Activated T-helper 9 cell treated with anti-CD3 and anti-CD28 coated beads, Interleukin-2, amount 50 U/mL, for 16 hours (primary cell): ENCODE data around the gene CDK5.
A peak's percentile ranks its signal among the peaks of the same experiment; 100 is the strongest.

ENCODE experiments used
- DNase-seq: peaks from one replicate; pipeline ENCODE4 v3.0.0-alpha.2; 2020; ENCODE audit warnings: low read depth

The CDK5 gene

DNA sequence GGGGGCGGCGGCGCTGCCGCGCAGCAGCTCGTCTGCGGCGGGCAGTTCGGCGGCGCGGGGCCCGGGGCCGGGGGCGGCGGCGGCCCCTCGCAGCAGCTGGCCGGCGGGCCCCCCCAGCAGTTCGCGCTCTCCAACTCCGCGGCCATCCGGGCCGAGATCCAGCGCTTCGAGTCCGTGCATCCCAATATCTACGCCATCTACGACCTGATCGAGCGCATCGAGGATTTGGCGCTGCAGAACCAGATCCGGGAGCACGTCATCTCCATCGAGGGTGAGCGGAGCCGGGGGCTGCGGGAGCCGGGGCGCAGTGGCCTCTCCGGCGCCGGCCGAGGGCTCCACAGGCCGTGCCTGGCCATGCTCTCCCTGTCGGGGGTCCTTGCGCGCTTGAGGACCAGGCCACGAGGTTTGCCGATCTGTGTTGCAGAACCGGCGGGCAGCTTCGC lies 29.1 kb upstream of the CDK5 start:
- DNase-seq: no peak

DNA sequence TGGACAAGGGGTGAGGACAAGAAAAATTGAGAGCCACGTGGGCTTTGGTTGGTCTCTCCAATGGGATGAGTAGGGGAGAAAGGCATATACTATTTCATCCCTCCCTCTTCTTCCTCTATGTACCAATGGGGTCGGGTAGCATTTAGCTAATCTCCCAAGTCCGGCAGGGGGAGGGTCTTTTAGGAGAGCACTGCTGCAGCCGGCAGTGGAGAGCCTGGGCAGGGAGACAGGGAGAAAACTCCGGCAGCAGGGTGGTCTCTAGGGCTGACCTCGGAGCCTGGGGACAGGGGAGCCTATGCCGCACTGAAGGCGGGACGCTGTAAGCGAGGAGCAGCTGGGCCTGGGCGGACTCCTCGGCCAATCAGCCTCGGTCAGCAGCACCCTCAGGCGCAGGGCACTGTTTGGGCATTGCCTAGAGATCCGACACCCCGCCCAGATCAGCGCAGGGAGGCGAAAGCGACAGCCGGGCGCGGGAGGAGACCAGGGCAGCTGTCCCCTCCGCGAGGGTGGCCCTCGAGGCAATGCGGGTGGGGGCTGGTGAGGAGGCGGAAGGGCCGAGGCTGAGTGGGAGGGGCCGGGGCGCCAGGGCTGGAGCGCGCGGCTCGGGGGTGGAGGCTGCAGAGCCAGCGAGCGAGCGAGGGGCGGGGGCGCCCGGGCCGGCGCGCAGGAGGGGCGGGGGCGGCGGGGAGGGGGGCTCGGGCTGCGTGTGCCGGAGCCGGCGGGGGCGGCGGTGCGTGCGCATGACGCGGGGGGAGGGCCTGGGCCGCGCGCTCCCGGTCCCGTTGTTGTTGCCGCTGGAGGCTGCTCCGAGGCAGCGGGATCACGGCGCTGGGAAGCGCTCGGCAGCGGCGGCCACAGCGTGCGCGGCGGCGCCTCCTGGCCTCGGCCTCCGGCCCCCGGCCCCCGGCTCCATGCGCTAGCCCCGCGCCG lies 28.3 kb upstream of the CDK5 start, which contains the start of gene AGAP3:
TSS of gene AGAP3 (plus strand) at position 785 of the 930 bp plus-strand sequence. CDS start 267 bp downstream, outside the sequence.
- DNase-seq: peak; percentile 48

DNA sequence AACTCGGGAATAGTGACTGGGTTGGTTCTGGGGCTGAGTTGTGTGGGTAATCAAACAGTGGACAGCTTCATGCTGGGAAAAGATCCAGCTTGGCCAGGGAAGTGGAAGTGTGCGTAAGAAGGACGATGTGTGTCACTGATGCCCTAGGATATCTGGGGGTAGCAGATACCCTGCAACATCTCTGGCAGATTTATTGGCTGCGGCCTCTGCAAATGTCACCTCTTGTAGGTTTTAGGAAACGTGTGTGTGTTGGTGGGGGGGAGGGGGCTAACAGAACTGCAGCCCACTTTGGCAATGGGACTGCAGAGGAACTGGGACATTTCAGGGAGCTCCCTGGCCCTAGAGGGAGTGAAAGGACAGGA lies 27.6 kb upstream of the CDK5 start:
- no peak for DNase-seq

DNA sequence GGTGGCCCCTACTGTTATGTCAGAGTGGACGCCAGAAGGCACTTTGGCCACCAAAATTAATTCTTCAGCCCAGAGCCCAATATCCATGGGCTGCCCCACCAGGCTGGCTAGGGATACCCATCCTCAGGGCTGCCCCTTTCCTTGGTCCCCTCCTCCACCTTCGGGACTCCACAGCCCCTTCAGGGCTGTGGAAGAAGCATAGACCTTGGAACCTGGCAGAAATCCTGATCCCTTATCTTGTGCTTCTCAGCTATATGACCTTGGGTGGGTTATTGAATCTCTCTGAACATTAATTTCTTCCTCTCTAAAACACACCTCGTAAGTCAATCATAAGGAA lies 26.1 kb upstream of the CDK5 start:
- DNase-seq: no peak

DNA sequence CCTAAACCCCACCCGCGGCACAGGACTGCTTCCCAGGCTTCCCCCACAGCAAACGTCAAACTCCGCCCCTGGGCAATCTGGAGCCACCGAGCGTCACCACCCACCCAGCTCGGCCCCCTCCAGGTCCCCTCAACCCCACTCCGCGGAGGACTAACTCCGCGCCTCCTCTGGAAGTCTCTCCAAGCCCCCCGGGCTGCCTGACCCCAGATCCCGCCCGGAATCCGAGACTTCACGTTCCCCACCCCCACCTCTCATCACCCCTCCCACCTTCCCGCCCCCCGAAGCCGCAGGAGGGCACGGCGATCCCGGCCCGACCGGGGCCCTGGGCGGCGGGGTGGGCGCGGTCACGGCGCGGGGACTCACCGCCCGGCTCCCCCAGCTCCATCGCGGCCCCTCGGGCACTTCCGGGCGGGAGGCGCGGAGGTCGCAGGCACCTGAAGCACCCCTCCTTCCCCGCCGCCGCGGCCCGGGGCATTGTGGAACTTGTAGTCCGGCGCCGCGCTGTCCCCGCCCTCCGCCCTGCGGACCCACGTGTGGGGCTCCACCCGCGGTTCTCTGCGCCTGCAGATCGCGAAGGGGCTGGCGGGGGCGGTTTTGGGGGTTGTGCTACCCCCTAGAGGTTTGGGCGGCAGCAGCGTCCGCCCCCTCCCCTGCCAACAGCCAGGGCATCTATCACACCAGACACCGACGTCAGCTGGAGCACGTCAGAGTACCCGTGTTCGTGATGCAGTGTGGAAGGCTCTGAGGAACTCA lies 25.6 kb upstream of the CDK5 start, which contains the start of gene TMUB1:
TSS of gene TMUB1 (minus strand) at position 423 of the 753 bp plus-strand sequence. CDS start 930 bp downstream, outside the sequence.
- DNase-seq: peak; percentile 79

DNA sequence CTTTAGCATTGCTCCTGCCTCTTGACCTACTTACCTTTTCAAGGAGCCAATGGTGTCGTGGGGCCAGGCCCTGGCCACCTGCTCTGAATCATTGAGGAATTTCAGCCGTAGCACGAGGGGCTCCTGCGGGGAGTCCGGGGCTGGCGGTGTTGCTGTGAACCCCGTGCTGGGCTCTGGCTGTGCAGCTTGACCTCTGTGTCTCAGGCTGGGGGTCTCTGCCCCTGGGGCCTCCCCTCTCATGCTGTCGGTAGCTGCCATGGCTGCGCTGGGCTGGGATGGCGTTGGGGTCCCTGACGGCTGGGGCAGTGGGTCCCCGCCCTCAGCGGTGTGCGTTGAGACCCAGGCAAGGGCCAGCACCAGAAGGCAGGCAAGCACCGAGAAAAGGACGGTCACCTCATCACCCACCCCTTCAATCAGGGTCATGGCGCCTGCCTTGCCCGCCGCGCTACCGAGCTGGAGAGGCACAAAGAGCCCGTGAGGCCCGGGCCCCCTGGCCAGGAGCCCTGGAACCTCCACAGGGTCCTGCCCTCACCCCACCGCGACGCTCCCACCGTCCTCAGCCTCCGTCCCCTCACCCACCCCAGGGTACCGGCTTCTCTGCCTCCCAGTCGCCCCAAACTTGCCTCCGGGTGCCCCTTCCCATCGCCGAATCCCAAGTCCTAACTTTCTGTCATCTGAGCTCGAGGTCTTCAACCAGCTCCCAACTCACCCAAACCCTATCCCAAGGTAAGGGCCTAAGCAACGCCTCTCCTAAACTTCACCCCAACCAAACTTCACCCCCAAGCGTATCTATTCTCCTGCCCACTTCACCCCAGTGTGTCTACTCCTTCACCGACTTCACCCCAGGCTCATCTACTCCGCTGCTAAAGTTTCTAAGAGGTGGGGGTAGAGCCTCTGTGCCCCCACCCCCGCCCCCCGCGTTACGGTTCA lies 24.7 kb upstream of the CDK5 start:
- DNase-seq: no peak

DNA sequence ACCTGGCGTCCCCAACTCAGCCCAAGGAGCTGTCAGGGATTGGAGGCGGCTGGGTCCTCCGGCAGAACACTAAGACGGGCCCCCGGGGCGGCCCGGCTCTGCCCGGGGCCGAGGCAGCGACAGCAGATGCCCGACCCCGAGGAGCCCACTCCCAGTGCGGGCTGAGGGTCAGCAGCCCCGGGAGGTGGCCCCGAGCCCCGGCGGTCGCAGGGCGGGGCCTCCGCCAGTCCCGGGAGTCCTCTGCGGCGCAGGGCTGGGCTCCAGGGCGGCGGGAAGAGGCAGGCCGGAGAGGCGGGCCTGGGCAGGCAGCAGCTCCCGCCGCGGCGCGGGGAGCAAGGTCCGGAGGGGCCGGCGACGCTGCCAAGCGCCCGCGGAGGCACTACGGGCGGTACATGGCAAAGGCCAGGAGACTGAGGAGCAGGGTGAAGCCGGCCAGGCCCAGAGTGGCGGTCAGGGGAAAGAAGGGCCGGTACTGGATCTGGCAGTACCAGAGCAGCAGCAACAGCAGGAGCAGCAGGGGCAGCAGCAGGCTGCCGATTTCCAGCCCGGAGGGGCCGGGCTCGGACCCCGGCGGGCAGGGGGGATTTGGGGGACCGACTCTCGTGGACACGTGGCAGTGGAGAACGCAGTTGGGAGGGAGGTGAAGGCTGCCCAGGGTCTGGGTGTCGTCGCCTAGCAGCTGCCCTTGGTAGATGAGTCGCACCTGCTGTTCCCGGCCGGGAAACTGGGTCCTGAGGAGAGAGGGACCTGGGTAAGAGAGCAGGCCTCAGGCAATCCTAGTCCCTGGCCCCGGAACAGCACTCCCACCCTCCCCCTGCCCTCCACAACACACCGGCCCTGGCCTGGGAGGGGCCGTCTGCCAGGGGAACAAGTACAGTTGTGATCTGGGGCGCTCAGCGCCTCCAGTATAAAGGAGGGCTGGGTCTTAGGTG lies 23.7 kb upstream of the CDK5 start:
- DNase-seq: no peak

DNA sequence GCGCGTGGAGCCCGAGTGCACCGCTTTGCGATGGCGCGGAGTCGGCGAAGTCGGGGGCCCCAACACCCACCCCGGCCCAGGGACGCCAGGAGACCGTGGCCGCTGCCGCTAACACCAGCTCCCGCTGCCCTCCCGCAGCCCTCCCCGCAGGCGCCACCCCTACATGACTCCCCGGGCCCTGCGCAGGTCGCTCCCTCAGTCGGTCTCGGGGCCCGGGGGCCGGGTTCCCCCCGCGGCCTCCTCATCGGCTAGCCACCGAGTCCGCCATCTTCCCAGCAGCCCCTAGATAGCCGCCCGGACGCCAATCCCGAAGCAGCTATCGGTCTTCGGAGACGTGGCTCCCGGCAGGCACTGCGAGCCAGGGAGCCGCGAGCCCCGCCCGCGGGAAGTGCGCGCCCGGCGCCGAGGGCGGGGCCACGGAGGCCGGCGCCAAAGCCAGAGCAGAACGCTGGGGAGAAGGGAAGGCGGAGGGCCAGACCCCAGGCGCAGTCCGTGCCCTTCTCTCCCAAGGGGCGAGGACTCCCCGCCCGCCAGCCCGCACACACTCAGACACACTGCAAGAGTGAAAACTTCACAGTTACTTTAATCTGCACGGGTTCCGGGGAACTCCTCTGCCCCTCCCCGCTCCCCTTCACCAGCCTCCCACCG lies 22.9 kb upstream of the CDK5 start, which contains the start of gene FASTK:
TSS of gene FASTK (minus strand) at position 288 of the 648 bp plus-strand sequence. CDS start at position 245, 43 bp downstream.
- peak; percentile 84 for DNase-seq

DNA sequence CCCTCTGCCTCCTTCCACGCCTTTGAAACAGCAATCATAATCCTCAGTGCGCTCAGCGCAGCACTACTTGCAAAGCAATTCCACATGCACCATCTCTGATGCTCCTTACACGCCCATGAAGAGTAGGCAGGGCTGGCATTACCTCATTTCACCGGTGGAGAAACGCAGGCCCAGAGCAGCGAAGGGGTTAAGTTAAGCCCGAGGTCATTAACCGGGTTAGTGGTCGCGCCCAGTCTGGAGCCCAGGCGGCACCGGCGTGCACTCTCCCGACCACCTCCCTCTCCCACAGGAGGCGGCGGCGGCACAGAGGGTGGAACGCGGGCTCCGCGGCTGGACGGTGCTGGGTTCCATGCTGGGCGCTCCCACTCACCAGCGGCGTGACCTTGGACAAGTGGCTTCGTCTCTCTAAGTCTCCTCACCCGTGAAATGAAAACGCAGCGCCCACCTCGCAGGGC lies 22.4 kb upstream of the CDK5 start:
- no peak for DNase-seq

DNA sequence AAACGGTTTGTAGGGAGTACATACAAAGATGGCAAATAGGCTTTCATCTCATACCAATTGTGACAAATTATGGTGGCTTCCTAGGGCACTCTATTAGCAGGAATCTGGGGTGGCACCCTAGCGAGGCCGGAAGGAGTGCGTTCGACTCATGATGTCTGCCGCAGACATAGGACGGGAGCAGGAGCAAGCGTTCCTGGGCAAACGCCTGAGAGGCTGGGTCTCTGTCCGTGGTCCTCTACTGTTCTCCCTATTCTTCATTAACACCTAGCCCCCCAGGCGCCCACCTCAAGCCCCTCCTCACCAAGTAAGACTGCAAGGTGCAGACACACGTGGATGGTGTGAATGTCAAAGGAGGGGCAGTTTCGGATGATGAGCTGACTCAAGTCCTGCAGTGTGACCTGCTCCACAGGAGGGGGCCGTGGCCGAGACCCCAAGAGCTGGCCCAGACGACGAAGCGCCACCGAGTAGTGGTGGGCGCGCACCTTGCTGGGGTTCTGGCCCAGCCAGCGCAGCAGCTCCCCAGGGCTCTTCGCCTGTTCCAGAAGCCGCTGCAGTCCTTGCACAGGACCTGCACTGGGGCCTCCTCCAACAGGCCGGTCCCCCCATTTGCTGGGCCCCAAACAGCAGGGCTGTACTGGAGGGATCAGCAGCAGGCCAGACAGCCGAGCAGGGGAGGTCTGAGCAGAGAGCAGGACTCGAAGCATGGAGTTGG lies 21.7 kb upstream of the CDK5 start:
- no peak for DNase-seq

DNA sequence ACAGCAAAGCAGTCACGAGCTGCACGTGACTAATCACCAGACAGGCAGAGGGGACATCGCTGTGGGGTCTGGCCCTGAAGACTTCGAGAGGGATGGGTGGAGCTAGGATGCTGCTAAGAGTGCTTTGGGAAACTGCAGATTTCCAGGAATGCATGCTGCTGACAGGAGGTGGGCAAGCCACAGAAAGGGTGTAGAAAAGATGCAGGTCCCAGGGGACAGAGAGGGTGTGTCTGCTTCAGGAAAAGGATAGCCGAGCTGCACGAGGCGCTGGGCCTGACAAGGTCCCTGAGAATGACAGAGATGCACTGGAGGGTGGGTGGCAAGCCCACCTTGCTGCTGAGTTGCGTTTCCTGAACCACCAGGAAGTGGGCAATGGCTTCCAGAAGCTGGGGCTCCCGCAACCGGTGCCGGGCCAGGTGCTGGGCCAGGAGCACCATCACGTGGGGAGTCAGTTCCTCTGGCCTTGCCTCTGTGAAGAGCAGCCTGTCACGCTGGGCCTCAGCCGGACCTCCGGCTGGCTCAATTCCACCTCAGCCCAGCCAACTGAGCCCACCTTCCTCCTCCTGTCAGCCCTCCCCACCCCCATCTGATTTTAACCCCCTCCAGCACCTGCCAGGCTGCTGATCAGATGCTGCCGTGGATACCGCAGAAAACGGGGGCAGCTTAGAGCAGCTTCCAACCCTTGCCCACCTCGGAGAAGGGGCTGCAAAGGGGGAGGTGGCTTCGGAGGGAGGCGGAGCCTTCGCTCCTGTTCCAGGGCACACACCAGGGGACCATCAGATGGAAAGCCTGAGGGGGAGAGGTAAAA lies 20.7 kb upstream of the CDK5 start:
- DNase-seq: no peak

DNA sequence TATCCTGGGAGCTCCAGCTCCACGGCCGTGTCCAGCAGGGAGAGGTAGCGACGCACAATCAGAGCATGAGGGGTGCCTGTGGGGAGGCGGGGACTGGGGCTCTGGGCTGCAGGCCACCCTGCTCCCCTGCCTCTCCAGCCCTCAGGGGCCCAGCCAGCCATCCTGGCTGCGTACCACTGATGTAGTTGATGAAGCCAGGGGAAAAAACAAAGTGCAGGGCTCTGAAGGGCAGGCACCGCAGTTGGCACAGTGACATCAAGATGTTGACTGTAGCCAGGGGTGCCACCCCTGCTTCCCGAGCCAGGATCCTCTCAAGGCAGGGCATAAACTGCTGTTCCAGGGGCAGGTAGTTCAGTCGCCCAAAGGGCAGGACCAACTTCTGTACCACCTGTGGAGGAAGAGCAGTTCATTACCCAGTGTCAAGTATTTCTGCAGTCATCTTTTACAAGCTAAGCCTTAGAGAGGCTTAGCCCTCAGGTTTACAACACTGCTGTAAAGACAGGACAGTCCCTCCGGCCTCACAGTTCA lies 20.1 kb upstream of the CDK5 start:
- no peak for DNase-seq

DNA sequence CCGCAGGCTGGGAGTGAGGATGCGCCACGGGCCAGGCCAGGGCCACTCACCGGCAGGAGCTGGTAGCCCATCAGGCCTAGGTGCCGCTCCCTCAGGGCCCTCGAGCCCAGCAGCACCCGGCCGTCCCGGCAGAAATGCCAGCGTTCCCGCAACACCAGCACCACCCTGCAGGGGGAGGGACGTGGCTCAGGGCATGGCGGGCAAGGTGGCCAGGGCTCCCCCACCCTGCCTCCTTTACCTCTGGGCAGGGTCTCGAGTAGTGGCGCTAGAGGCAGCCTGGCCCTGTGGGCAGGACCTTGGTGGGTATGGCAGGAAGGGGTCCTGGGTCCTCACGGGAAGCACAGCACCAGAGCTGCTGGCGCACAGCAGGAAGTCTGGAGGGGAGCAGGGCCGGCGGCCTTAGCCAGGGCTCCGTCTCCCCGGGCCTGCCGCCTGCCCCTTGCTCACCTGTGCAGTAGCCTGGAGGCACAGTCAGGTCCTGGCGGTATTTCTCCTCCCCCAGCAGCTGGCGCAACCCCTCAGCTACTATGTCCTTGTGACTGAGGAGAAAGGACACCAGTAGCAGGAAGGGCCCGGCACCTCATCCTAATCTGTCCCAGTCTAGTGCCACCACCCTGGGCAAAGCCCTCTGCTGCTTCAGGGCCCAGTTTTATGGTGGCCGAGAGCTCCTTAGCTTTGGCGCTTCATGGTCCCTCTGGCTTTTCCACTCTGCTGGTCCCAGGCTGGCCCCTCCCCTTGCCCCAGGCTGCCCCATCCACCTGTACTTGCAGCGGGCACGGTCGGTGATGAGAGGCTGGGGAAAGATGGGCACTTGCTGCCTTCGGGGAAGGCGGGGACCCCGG lies 19.4 kb upstream of the CDK5 start:
- DNase-seq: no peak

DNA sequence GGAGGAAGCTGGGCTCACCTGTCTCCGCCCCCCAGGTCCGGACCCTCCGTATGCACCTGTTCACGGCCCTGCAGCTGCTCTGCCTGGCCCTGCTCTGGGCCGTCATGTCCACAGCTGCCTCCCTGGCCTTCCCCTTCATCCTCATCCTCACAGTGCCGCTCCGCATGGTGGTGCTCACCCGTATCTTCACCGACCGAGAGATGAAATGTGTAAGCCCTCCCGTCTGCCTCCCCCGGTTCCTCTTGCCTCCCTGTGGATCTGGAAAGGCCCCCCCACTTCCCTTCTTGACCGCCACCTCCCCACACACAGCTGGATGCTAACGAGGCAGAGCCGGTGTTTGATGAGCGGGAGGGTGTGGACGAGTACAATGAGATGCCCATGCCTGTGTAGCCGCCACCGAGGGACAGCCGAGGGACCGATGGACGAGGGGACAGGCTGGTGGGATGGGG lies 18.3 kb upstream of the CDK5 start:
- no peak for DNase-seq

DNA sequence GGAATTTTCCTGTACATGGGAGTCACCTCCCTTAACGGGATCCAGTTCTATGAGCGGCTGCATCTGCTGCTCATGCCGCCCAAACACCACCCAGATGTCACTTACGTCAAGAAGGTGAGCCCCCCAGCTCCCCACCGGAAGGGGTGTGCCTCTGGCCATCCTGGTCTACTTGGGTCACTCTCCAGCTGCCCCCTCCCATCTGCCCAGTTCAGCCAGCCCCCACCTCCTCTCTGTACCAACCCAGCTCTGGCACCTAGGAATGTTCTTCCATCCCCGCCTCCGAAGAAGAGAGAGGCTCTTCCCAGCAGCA lies 17.9 kb upstream of the CDK5 start:
- DNase-seq: no peak

DNA sequence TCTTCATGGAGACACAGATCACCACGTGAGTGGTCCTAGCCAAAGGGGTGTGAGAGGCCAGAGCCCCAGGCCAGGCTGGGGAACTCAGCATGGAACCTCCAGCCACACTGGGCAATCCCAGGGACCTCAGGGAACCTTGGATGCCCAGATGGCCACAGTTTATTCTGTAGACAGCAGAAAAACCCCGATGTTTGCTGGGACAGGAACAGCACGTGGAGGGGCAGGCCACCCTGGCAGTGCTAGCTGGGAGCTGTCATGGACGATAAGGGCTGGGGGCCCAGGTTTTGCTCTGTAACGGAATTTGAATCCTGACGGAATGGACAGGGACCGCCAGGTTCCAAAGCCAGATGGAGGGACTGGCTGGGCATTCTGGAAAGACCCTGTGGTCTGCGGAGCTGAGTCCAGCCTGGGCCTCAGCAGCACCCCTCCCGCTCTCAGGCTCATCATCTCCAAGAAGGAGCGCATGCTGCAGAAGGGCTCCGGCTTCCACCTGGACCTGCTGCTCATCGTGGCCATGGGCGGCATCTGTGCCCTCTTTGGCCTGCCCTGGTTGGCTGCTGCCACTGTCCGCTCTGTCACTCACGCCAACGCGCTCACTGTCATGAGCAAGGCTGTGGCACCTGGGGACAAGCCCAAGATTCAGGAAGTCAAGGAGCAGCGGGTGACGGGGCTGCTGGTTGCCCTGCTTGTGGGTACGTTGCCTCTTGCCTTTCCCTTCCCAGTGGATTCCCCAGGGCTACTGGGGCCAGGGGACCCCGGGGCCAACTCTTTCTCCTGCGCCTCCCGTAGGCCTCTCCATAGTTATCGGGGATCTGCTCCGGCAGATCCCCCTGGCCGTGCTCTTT lies 17.3 kb upstream of the CDK5 start:
- DNase-seq: no peak

DNA sequence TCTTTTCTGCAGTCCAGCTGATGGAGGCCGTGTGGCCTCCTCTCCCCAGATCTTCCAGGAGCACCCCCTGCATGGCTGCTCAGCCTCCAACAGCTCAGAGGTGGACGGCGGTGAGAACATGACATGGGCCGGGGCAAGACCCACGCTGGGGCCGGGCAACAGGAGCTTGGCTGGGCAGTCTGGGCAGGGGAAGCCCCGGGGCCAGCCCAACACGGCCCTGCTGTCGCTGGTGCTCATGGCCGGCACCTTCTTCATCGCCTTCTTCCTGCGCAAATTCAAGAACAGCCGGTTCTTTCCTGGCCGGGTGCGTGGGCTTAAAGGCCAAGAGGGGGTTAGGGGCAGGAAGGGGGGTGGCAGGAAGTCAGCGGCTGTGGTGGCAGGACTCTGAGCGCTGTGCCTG lies 16.3 kb upstream of the CDK5 start:
- no peak for DNase-seq
